B cell (primary cell): ENCODE measurements around the gene ADAMTS12. TPM values are rescaled to one million over a fixed set of nuclear protein-coding genes. Genes with fewer than 3 reads are reported as not detected.

Experiments
- ATAC-seq: fragments of 200-7000 bp; cut with Tn5 transposase; one replicate; pipeline ENCODE4 v1.10.0; 2021; ENCODE audit warnings: low read depth, mild to moderate bottlenecking, moderate number of reproducible peaks, moderate library complexity
- CTCF ChIA-PET: fragments of 350-600 bp; sonication (Branson Sonifier 250); formaldehyde crosslinking; loops from one replicate; lab custom pipeline; 2021; ENCODE audit warnings: antibody characterized with exemption, inconsistent platforms; lab: Charles Lee
- POLR2A ChIA-PET: fragments of 350-600 bp; sonication (Branson Sonifier 250); formaldehyde crosslinking; loops from one replicate; lab custom pipeline; 2021; ENCODE audit warnings: antibody characterized with exemption; lab: Charles Lee
- DNase-seq: peaks from one replicate; pipeline ENCODE4 v3.0.0; 2013
- H2AFZ ChIP-seq: 2 replicates; pipeline ENCODE4 v1.6.1; 2012; ENCODE audit warnings: mild to moderate bottlenecking, low read depth, low read length; ENCODE audit not compliant: insufficient read depth, poor library complexity, severe bottlenecking
- H3K27ac ChIP-seq, 2 donors: 1 replicate in 1 of 2; 2 replicates in 1 of 2; pipeline ENCODE4 v1.5.1; 2012 to 2013; ENCODE audit warnings: low read length in 2 of 2, mild to moderate bottlenecking in 2 of 2, moderate library complexity in 1 of 2
- H3K27me3 ChIP-seq, 4 experiments: fragments of 200-600 bp in 1 of 4; sonication (generic) in 1 of 4; replicated peaks in 1 of 4; 1 replicate in 2 of 4; 2 replicates in 2 of 4; pipeline versions ENCODE4 v1.6.1 to v1.7.0; 2013 to 2016; ENCODE audit warnings: low read length in 3 of 4, mild to moderate bottlenecking in 2 of 4, mixed read lengths in 1 of 4, moderate library complexity in 1 of 4; ENCODE audit not compliant: insufficient read depth in 4 of 4, control insufficient read depth in 3 of 4; ENCODE audit errors: control extremely low read depth in 1 of 4
- H3K36me3 ChIP-seq, 2 experiments: replicated peaks in 1 of 2; 1 replicate in 1 of 2; 2 replicates in 1 of 2; pipeline versions ENCODE4 v1.6.1 to v1.7.1; 2013; ENCODE audit warnings: low read length in 1 of 2; ENCODE audit not compliant: insufficient read depth in 2 of 2, control insufficient read depth in 1 of 2; ENCODE audit errors: control extremely low read depth in 1 of 2, extremely low read depth in 1 of 2
- H3K4me1 ChIP-seq, 2 donors: fragments of 200-600 bp in 1 of 2; sonication (generic) in 1 of 2; 1 replicate in 1 of 2; 2 replicates in 1 of 2; pipeline versions ENCODE4 v1.5.1 to v1.6.1; 2013 to 2017; ENCODE audit warnings: low read length in 2 of 2; ENCODE audit not compliant: control insufficient read depth in 2 of 2, insufficient read depth in 2 of 2
- H3K4me2 ChIP-seq: replicated peaks from 2 replicates; pipeline ENCODE3; 2012; ENCODE audit warnings: mild to moderate bottlenecking, low read depth, low read length; ENCODE audit not compliant: poor library complexity, severe bottlenecking
- H3K4me3 ChIP-seq, 5 experiments: fragments of 200-600 bp in 1 of 5; sonication (generic) in 1 of 5; 1 replicate in 3 of 5; 2 replicates in 2 of 5; pipeline versions ENCODE4 v1.5.1 to v1.7.0; 2011 to 2016; ENCODE audit warnings: low read length in 4 of 5, mild to moderate bottlenecking in 4 of 5, low read depth in 2 of 5, control low read depth in 1 of 5, moderate library complexity in 1 of 5; ENCODE audit not compliant: insufficient read depth in 1 of 5; ENCODE audit errors: control extremely low read depth in 1 of 5, extremely low read depth in 1 of 5
- H3K79me2 ChIP-seq: fragments of 200-600 bp; sonication (generic); one replicate; pipeline ENCODE4 v1.6.0; 2016; ENCODE audit warnings: low read length; ENCODE audit not compliant: control insufficient read depth, insufficient read depth
- H3K9ac ChIP-seq: fragments of 200-600 bp; sonication (generic); 2 replicates; pipeline ENCODE4 v1.6.1; 2017; ENCODE audit warnings: mild to moderate bottlenecking, low read length, moderate library complexity
- H3K9me3 ChIP-seq, 3 donors: one replicate each; pipeline versions ENCODE4 v1.6.1 to v1.7.1; 2013; ENCODE audit warnings: low read length in 2 of 3; ENCODE audit not compliant: control insufficient read depth in 2 of 3, insufficient read depth in 1 of 3; ENCODE audit errors: control extremely low read depth in 1 of 3
- H4K20me1 ChIP-seq: 2 replicates; pipeline ENCODE4 v1.6.0; 2012; ENCODE audit warnings: mild to moderate bottlenecking, low read length; ENCODE audit not compliant: insufficient read depth, control insufficient read depth, poor library complexity, severe bottlenecking
- H3K27ac Mint-ChIP-seq: one replicate; pipeline ENCODE4 v1.8.0; 2021; ENCODE audit warnings: mixed read lengths
- H3K27me3 Mint-ChIP-seq: one replicate; pipeline ENCODE4 v1.8.0; 2021; ENCODE audit warnings: mixed read lengths
- H3K4me1 Mint-ChIP-seq: one replicate; pipeline ENCODE4 v1.8.0; 2021; ENCODE audit warnings: mixed read lengths
- H3K4me3 Mint-ChIP-seq: one replicate; pipeline ENCODE4 v1.8.0; 2021; ENCODE audit warnings: mixed read lengths
- H3K9me3 Mint-ChIP-seq: one replicate; pipeline ENCODE4 v1.8.0; 2022; ENCODE audit warnings: mixed read lengths; ENCODE audit not compliant: insufficient read depth
- EZH2 ChIP-seq: IDR thresholded peaks from 2 replicates; pipeline ENCODE4 v1.6.1; 2012; ENCODE audit warnings: borderline replicate concordance, low read depth, mild to moderate bottlenecking, moderate library complexity, low read length; ENCODE audit not compliant: insufficient read depth, poor library complexity, severe bottlenecking
- WGBS: methylation state at CpG from one replicate; pipeline ENCODE4 v1.1.5; 2013; ENCODE audit warnings: missing lambda C conversion rate; ENCODE audit not compliant: insufficient coverage; 5-methylcytosine and 5-hydroxymethylcytosine counted together
- intact Hi-C: fragments of 100-400 bp; cut with micrococcal nuclease; formaldehyde crosslinking; loops from one replicate; pipeline ENCODE4 v1.10.0; 2022
- polyA plus RNA-seq: library from polyadenylated mRNA; depleted of rRNA; stranded (reverse); fragments of >200 nt; gene quantifications from 2 replicates; pipeline ENCODE4 v1.2.3, GENCODE V29; 2012
- total RNA-seq, 2 donors: library from RNA; stranded (reverse); fragments of 120-200 nt in 1 of 2; gene quantifications; 1 replicate in 1 of 2; 2 replicates in 1 of 2; pipeline versions ENCODE4 v1.2.3 to v1.2.4, GENCODE V29; 2013 to 2022
- TF ChIP-seq, protein P1 (sequence below): fragments of 200-600 bp; IDR thresholded peaks from one replicate; pipeline ENCODE4 v1.8.0; 2022; ENCODE audit warnings: antibody characterized with exemption, mild to moderate bottlenecking

The ADAMTS12 gene
- total and polyA plus RNA-seq, 2 donors (not counting 1 experiment from before 2014, with no cell fraction given): not detected

DNA sequence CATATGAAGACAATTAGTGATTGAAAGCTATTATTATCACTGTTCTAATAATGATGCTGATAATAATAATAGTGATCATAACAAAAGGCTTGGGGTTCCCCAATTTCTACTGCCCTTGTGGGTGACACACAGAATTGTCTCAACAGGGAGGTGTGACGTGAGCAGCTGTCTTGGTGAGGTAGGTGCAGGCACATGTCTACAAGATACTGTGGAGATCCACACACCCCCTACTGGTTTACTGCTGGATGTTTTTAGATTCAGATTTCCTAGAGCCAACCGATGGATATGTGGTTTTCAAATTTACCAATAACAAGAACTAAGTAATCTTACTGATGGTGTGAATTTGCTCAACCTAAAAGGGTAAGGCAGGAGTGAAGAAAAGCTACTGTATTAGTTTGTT lies 312.0 kb downstream of the ADAMTS12 start:
- no peaks in the 10 kb centered on the region for H3K36me3 ChIP-seq
- H4K20me1 ChIP-seq: no peaks in the 10 kb centered on the region
- Mint-ChIP-seq H3K4me3 (no peak overlapping the region), H3K27me3 (no peaks in the 10 kb centered on the region), H3K9me3 (peaks cover 3% of the 10 kb centered on the region), H3K27ac (no peak overlapping the region), H3K4me1 (no peaks in the 10 kb centered on the region)
- H2AFZ ChIP-seq: no peak overlapping the region
- H3K27me3 ChIP-seq: no peaks in the 10 kb centered on the region
- POLR2A ChIA-PET: no interaction called here
- no peak overlapping the region for H3K27ac ChIP-seq
- H3K4me3 ChIP-seq: no peak overlapping the region
- H3K9ac ChIP-seq: no peak overlapping the region
- ATAC-seq (no peak), DNase-seq (no peak)
- intact Hi-C loops: no loop called here
- no peaks in the 10 kb centered on the region for H3K4me1 ChIP-seq
- no peaks in the 10 kb centered on the region for H3K79me2 ChIP-seq
- TF ChIP-seq, protein P1, sequence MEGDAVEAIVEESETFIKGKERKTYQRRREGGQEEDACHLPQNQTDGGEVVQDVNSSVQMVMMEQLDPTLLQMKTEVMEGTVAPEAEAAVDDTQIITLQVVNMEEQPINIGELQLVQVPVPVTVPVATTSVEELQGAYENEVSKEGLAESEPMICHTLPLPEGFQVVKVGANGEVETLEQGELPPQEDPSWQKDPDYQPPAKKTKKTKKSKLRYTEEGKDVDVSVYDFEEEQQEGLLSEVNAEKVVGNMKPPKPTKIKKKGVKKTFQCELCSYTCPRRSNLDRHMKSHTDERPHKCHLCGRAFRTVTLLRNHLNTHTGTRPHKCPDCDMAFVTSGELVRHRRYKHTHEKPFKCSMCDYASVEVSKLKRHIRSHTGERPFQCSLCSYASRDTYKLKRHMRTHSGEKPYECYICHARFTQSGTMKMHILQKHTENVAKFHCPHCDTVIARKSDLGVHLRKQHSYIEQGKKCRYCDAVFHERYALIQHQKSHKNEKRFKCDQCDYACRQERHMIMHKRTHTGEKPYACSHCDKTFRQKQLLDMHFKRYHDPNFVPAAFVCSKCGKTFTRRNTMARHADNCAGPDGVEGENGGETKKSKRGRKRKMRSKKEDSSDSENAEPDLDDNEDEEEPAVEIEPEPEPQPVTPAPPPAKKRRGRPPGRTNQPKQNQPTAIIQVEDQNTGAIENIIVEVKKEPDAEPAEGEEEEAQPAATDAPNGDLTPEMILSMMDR: no peak
- TF ChIP-seq EZH2: no peak
- 100% methylated on average over 1 of the region's 2 CpGs for WGBS
- no peak overlapping the region for H3K4me2 ChIP-seq
- CTCF ChIA-PET: interaction anchor here (1.7 kb wide), 1 partner anchor 9 kb away, joined by 4 read pairs; no protein-coding TSS in a partner anchor
- H3K9me3 ChIP-seq: peaks cover 0 to 5% (median 0%) of the 10 kb centered on the region in 3 donors

DNA sequence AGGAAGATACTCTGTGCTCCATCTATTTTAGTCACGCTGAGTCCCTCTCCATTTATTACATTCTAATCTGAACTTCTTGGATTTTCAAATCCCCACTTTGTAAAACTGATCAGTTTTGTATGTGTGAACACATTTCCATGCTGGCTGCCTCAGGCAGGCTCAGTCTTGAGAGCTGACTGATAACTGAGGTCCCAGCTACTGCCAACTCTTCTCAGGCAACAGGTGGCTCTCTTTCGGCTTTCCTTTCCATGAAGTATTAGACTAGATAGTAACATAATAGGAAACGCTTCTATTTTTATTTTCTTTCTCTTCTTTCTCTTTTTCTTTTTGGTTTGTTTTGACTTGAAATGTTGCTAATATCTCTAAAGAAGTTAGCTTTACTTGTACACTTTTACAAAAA lies 312.6 kb downstream of the ADAMTS12 start:
- no peak overlapping the region for H2AFZ ChIP-seq
- H3K4me2 ChIP-seq: no peak overlapping the region
- H3K79me2 ChIP-seq: no peaks in the 10 kb centered on the region
- H3K9ac ChIP-seq: no peak overlapping the region
- no peak for ATAC-seq
- H4K20me1 ChIP-seq: no peaks in the 10 kb centered on the region
- TF ChIP-seq EZH2: no peak
- TF ChIP-seq, protein P1: no peak
- intact Hi-C loops: no loop called here
- Mint-ChIP-seq H3K4me1 (no peaks in the 10 kb centered on the region), H3K4me3 (no peak overlapping the region), H3K27ac (no peak overlapping the region), H3K9me3 (peaks cover 5% of the 10 kb centered on the region), H3K27me3 (no peaks in the 10 kb centered on the region)
- no peak for DNase-seq
- no peaks in the 10 kb centered on the region for H3K27me3 ChIP-seq
- H3K4me3 ChIP-seq: no peak overlapping the region
- no peaks in the 10 kb centered on the region for H3K36me3 ChIP-seq
- ChIA-PET CTCF (no interaction called here), POLR2A (no interaction called here)
- H3K4me1 ChIP-seq: no peaks in the 10 kb centered on the region
- H3K9me3 ChIP-seq: peaks cover 0 to 5% (median 0%) of the 10 kb centered on the region in 3 donors
- WGBS: no CpG with 5 or more reads among the region's 3 CpGs
- H3K27ac ChIP-seq: no peak overlapping the region
